Inflammatory macrophage treated with lipopolysaccharide for 1 hour (primary cell): ENCODE measurements around the gene KRT75.
A peak's percentile ranks its signal among the peaks of the same experiment; 100 is the strongest.
"Not testable (repeated sequence)": the region's sequence is repeated elsewhere in the genome, so short reads cannot be mapped to it uniquely, and the experiment has no call there.

Experiments used
- DNase-seq, 2 donors: peaks; one replicate each; pipeline ENCODE4 v3.0.0-alpha.2; 2020 to 2022

KRT75 gene

DNA sequence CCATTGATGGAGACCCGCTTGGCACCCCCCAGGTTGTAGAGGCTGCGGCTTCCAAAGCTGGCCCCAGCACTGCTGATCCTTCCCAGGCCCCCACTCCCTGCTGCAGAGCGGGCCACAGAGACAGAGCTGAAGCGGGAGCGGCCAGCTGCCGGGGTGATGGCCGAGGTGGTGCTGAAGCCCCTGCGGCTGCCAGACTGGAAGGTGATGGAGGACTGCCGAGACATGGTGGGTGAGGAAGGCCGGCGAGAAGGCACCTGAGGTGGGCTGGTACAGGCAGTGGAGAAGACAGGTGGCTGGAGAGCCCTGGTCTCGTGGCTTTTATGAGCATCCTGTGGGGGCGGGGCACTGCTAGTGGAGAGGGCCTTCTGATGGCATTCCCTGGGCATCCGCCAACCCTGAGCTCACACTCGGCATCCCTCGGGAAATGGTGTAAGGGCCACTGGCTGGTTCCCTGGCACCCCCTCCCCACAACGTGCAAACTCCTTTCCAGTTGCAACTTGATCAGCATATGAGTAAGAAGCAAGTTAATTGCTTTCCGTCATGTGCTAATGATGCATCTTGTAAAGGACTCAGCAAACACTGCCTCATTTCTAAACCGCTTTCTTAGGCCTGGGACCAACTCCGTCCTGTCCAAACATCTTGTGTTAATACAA is at the start of gene KRT75:
Gene KRT75 (minus strand): TSS at position 291 of the 653 bp plus-strand sequence. CDS start 67 bp downstream, at position 224.
- DNase-seq: no peak

DNA sequence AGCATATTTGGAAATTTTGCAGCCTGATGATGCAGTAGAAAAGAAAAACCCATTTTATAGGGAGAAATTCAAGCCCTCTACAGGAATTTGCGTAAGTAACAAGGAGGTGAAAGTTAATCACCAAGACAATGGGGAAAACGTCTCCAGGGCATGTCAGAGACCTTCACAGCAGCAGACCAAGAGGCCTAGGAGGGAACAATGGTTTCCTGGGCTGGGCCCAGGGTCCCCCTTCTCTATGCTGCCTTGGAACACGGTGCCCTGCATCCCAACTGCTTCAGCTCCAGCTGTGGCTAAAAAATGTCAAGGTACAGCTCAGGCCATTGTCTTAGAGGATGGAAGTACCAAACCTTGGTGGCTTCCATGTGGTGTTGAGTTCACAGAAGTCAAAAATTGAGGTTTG is 45.9 kb upstream of the KRT75 start:
- no peak for DNase-seq

DNA sequence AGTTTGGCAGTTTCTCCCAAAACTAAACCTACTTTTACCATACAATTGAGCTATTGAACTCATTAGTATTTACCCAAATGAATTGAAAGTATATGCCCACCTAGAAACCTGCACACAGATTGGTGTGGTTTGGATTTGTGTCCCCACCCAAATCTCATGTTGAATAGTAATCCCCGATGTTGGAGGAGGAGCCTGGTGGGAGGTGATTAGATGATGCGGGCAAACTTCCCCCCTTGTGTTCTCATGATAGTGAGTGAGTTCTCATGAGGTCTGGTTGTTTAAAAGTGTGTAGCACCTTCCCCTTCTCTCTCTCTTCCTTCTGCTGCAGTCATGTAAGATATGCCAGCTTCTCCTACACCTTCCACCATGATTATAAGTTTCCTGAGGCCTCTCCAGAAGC is 43.5 kb upstream of the KRT75 start:
- DNase-seq: no peak

DNA sequence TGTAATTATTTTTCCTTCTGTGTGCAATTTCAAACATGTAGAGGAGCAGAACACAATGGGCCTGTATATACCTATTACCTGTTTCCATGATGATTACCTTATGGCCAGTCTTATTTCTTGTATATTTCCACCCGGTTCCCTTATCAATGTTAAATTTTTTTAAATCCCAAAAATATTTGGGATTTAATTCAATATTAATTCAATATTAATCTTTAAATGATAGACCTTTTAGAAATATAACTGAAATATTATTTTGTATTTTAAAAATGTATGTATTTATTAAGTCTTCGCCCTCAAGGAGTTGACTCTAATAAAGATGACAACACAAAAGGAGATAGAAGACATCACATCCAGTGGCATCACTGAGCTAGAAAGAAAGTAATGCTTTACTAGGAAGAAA is 40.0 kb upstream of the KRT75 start:
- no peak for DNase-seq

DNA sequence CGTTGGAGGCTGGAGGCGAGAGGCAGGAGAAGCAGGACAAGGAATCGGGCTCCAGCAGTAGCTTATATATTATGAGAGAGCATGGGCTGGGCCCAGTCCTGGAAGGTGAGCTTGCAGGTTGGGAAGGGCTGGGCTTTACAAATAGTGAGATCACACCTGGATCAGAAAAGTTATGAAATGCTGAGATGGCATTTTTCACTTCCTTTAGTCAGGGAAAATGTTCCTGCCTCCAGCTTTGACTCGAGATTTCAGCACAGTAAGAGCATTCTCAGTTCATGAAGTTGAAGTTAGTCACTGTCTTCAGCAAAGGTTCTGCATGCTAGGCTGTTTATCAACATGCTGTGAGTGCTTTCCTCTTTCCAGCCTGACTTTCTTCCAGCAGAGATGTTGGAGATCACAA is 39.6 kb upstream of the KRT75 start, which contains the start of gene KRT6C:
Gene KRT6C (minus strand): TSS at position 38 of the 400 bp plus-strand sequence. CDS start 68 bp downstream, outside the sequence.
- DNase-seq: no peak

DNA sequence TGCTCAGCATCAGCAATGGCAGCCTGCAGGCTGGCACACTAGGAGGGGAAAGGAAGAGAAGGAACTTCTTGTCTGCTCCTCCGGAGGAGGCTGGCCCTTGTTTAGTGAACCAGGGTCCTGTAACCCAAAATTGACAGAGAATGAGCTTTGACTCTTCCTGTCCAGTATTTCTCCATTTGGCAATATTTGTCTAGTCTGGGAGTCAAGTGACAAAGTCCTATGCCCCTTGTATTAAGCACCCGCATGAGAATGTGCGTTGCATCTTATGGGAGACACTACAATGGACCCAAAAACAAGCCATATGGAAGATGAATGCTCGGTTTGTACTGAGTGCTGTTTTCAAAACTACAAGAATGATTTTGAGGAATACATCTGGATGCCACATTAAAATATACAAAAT is 35.7 kb upstream of the KRT75 start:
- DNase-seq: no peak

DNA sequence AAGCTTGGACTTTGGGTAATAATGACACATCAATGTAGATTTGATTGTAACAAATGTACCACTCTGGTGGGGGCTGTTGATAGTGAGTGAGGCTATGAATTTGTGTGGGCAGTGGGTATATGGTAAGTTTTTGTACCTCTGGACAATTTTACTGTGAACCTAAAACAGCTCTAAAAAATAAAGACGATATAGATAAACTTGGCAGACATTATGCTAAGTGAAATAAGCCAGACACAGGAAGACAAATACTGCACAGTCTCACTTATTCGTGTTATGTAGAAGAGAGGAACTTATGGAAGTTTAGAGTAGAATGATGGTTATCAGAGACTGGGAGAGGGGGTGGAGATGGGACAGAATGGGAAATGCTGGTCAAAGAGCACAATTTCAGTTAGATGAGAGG is 30.7 kb upstream of the KRT75 start:
- DNase-seq: no peak

DNA sequence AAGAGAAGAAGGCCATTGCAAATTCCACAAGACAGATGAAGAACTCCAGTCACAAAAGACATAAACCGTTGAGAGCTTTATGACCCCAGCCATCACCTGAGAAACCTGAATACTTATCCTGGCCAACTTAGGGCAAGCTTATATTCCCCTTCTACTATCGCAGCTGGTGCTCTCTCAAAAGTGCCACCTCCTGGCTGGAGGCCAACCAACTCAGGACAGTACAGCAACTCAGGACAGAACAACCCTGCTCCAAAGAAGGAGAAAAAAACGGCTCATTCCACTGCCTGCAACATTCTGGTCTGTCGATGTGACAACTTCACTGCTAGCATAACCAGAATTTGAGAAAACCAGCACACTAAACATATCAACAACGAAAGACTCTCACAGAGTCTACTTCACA is 27.5 kb upstream of the KRT75 start:
- no peak for DNase-seq

DNA sequence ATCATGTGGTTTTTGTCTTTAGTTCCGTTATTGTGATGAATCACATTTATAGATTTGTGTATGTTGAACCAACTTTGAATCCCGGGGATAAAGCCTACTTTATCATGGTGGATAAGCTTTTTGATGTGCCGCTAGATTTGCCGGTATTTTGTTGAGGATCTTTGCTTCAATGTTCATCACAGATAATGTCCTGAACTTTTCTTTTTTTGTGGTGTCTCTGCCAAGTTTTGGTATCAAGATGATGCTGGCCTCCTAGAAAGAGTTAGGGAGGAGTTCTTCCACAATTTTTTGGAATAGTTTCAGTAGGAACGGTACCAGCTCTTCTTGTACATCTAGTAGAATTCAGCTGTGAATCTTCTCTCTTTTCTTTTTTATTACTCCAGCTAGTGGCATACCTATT is 24.7 kb upstream of the KRT75 start:
- DNase-seq: no peak

DNA sequence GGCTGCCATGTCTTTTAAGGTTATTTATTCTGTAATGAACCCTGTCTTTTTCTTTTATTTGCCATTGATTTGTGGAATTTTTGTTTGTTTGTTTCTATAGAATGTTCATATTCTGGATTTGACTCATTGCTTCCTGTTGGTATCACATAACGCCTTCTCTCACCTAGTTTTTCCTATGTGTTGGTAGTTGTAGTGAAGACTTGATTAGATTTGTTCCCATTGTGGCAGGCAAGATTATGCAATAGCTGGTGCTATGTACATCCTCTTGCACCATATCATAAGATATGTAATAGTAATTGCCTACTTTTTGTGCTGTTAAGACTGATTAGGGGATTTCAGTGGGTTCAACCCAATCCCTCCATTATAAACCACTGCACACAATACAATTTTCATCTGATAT is 21.6 kb upstream of the KRT75 start:
- DNase-seq: peak; percentile 22 to 30

DNA sequence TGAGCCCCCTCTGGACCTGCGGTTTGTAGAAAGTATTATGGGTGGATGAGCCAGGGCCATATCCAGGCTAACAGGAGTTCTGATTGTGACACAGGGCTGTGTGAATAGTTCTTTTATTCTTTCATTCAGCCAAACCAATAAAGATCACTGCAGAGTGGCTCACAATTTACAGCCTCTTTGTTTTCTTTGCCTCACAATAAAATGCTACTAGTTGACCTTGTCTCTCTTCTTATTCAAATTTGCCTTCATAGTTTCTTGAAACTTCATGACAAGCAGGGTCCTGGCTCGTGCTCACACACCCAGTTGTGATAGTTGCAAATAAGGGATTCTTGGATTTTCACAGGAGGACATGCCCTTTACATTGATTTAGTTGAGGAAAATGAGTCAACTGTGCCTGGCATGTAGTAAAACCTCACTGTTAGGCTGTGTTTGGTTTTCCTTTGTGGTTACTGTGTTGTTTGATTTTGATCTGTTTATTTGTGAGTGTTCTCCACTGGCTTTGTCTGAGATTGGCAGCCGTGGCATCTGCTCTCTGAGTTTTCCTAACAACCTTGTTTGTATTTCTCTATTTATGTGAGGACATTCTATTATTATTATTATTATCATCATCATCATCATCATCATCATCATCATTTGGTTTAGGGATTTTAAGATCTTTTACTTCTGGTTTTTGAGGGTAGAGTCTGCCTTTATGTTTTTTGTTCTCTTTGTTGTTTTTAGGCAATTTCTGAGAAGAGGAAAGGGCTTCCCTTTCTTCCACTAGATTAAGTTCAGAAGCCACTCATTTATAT is 20.4 kb upstream of the KRT75 start:
- no peak for DNase-seq

DNA sequence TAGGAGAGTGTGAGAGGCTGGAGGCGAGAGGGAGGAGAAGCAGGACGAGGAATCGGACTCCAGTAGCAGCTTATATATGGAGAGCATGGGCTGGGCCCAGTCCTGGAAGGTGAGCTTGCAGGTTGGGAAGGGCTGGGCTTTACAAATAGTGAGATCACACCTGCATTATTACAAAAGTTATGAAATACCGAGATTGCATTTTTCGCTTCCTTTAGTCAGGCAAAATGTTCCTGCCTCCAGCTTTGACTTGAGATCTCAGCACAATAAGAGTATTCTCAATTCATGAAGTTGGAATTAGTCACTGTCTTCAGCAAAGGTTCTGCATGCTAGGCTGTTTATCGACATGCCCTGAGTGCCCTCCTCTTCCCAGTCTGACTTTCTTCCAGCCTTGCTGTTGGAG is 17.9 kb upstream of the KRT75 start, which contains the start of gene KRT6B:
Gene KRT6B (minus strand): TSS at position 46 of the 400 bp plus-strand sequence. CDS start 68 bp downstream, outside the sequence.
- DNase-seq: no peak

DNA sequence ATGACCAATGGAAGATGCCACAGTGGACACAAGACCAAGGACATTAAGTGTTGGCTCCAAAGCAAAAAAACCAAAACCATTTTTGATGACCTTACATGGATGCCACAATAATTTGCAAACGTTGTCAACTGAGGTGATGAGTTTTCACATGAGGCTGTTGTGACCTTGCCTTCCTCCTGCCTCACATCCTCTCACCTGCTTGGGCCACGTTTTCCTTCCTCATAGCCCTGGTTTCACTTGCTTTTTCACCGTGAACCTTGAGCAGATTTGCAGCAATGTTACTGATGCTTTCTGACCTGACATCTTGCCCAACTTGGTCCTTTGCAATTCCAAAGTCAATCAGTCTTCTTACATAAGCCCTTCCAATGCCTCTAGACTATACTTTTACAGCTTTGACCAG is 14.1 kb upstream of the KRT75 start:
- DNase-seq: no peak

DNA sequence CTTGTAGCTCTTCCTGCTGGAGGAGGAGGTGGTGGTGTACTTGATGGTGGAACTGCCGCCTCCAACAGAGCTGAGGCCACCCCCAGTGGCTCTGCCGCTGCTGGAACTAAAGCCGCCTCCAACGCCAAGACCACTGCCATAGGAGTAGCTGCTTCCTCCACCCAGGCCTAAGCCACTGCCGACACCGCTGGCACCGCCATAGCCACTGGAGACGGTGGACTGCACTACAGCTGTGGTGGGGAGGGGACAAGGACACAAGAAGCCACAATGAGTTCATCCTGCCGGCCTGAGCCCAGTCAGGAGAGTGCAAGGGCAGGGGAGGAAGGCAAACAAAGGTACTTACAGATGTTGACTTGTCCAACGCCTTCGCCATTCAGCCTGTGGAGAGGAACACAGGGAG is 13.0 kb upstream of the KRT75 start:
- DNase-seq: not testable (repeated sequence)

DNA sequence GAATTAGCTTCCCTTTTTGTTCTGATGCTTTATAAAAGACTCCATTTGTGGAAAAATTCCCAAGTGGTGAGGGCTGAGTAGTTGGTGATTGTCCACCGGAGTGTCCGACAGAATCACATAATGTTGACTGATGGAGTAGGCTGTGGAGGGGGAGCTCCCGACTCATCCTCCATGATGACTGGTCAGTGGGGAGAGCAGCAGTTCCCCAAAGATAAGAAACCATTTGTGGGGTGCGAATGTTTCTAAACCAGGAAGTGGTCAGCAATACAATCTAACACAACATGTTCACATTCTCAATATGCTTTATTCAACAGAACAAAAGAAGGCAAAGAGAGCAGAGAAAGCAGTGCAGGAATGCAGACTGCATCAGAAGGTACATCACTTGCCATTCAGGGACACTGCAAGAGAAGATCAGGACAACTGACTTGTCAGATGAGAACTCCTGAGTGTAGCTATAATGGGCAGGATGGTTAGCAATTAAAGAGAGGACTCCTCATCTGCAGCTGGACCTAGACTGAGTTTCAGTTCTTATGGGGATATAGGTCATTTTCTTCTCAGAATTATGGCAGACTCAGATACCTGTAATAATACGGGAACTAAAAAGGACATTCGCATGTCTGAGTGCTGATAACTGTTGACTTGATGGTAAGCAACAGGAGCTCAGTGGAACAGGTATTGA is 12.3 kb upstream of the KRT75 start:
- DNase-seq: no peak

DNA sequence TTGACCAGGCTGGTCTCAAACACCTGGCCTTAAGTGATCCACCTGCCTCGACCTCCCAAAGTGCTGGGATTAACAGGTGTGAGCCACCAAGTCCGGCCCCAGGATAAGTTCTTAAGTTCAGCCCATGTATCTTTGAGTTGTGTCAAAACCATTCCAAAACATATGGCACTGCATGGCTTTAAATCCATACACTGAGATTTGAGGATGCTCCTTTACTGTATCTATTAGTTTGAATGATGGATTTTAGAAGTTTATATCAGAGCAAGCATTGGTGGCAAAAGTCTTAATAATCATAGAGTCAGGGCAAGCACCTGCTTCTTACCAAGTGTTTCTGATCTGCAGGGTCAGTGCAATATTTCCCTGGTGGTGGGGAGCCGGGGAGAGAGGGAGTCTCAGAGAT is 11.7 kb upstream of the KRT75 start:
- DNase-seq: no peak

DNA sequence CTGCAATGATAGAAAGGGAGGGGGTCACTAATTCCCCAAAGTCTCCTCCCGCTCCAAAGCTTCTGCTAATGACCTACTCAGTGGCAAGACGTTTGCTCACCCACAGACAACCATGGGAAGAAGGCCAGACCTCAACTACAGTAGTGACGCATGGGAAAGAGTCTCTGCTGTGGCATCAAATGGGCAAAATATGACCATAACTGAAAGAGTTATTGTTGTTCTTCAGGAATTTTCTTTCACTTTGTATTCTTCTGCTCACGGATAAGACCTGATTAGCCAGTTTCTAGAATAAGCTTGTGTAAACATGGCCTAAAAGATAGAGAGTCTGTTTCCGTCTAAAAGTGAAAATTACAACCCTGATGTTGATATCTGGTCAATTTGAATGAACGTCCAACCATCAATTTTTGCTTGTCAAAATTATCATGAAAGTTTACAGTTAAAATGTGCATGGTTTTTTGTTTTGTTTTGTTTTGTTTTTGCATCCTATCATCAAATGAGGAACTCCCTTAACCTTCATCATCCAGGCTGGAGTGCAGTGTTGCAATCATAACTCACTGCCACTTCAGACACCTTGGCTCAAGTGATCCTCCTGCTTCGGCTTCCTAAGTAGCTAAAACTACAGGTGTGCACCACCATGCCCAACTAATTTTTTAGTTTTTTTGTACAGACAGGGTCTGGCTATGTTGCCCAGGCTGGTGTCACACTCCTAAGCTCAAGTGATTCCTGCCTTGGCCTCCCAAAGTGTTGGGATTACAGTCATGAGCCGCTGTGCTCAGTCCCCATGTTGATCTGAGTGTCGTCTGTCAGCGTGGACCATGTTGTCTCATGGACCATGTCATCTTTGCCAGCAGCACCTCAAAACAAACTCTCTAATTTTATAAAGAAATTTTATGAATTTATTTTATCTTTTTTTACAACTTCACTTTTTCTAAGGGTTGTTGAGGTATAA is 10.8 kb upstream of the KRT75 start:
- no peak for DNase-seq

DNA sequence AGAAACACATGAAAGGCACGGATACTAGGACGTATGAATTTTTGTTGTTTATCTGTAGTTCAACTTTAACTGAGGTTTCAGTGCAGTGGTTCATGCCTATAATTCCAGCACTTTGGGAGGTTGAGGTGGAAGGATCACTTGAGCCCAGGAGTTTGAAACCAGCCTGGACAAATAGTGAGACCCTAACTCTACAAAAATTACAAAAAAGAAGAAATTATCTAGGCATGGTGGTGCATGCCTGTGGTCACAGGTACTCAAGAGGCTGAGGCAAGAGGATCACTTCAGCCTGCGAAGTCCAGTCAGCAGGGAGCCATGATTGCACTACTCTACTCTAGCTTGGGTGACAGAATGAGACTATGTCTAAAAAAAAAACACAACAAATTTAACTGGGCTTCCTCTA is 9.8 kb upstream of the KRT75 start:
- no peak for DNase-seq

DNA sequence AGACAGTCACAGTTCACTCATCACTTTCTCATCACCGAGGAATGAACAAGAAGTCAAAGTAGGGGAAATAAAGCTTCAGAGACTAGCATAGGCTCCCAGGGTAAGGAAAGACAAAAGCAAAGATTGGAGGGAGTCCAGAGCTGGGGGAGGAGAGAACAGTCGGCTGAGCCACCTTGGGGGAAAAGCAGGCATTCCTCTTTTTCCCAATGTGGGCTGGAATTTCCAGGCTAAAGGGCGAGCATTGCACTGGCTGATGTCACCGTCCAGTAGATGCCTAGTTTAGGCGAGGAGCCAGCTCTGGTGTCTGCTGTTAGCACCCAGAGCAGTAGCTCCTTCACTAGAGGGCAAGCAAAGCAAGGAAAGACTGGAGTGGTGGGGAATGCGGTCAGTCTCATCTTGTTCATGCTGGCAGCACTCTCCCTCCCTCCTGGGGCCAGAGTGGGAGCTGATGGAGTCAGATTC is 8.5 kb upstream of the KRT75 start:
- DNase-seq: peak; percentile 13 to 36

DNA sequence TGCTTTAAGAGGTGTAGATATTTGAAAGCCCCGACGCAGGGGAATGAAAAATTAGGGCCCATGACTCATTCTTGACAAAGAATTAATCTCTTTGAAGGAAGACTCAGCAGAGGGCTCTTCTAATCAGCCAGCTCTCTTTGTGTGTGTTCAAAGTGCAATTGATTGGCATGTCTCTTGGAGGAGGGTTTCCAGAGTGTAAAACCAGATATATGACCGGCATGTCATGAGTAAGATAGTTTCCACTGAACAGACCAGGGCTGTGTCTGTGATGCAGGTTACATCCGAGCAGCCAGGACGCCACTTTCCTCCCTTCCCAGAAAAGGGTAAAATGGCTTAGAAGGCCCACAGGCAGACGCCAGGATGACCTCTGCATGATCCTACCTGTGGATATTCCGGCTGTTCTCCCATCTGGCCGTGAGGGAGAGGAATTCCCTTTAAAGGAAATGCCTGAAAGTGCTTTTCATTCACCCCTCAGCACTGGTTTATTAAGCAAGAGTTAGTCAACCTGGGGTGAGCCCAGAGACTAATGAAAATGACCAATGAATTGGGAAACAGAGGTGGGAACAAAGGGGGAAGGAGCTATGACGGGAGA is 7.2 kb upstream of the KRT75 start:
- DNase-seq: peak in 1 of 2 donors; percentile 2

DNA sequence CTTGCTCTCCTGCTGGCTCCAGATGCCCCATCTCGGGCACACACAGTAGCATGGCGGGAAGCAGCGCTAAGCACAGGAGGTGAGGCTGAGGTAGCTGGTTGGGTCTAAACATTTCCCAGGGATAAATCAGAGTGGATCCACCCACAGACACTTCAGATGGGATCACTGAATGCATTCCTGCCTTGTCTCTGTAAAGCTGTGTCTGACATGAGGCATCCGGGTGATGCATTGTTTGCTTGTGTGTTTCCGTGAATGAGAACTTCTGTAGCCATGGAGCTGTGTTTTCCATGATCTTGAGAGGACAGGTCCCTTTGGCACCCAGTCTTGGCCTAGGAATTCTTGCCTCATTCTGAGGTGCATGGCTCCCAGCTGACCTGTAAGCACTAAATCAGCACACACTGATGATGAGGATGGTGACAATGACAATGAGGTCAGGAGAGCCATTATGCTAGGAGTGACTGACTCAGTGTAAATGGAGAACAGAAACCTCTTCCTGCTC is 6.7 kb upstream of the KRT75 start:
- no peak for DNase-seq

DNA sequence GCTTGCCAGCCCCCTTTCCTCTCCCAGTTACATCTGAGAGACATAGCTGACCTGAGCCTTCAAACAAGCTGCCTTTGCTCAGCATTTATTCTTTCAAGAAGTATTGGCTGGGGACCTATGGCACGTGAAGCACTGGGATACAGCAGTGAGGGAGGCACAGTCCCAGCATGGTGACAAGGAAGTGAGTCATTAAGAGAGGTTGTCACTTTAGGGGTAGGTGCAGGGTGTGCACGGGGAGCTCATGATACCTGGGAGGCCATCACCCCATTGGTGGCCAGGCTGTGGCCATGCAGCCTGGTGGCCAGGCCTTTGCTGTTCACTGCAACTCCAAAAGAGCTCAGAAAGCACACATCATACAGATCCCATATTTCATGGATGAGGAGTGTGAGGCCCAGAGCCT is 5.7 kb upstream of the KRT75 start:
- DNase-seq: no peak
